H9 (cell line): Measurements from ENCODE around the gene BSN. TPM values are rescaled to one million over a fixed set of nuclear protein-coding genes. Genes with fewer than 3 reads are reported as not detected.

Experiments used
- DNase-seq: peaks from one replicate; pipeline ENCODE4 v3.0.0-alpha.2; 2017
- H2AFZ ChIP-seq: one replicate; pipeline ENCODE4 v1.6.1; 2013; ENCODE audit warnings: mild to moderate bottlenecking, low read length, control low read depth, moderate library complexity
- H2AK5ac ChIP-seq: 2 replicates; pipeline ENCODE4 v1.6.1; 2013; ENCODE audit warnings: low read length, control low read depth, mixed read lengths; ENCODE audit not compliant: insufficient read length
- H2BK120ac ChIP-seq: one replicate; pipeline ENCODE4 v1.6.1; 2013; ENCODE audit warnings: low read depth, mild to moderate bottlenecking, low read length, control low read depth, inconsistent platforms; ENCODE audit not compliant: poor library complexity, severe bottlenecking
- H2BK12ac ChIP-seq: 2 replicates; pipeline ENCODE4 v1.6.1; 2013; ENCODE audit warnings: low read length, control low read depth, mixed read lengths, low read depth; ENCODE audit not compliant: insufficient read length
- H2BK15ac ChIP-seq: 2 replicates; pipeline ENCODE4 v1.6.1; 2013; ENCODE audit warnings: low read depth, low read length, control low read depth
- H2BK20ac ChIP-seq: one replicate; pipeline ENCODE4 v1.6.1; 2013; ENCODE audit warnings: low read depth, mild to moderate bottlenecking, low read length, control low read depth, inconsistent platforms; ENCODE audit not compliant: poor library complexity, severe bottlenecking
- H2BK5ac ChIP-seq: 2 replicates; pipeline ENCODE4 v1.6.1; 2013; ENCODE audit warnings: low read length, control low read depth, mixed read lengths; ENCODE audit not compliant: insufficient read length
- H3K14ac ChIP-seq: 2 replicates; pipeline ENCODE4 v1.6.1; 2013; ENCODE audit warnings: low read length, control low read depth; ENCODE audit not compliant: insufficient read depth
- H3K18ac ChIP-seq: 2 replicates; pipeline ENCODE4 v1.6.1; 2013; ENCODE audit warnings: low read depth, mild to moderate bottlenecking, mixed read lengths, low read length, control low read depth; ENCODE audit not compliant: insufficient read length
- H3K23ac ChIP-seq: 2 replicates; pipeline ENCODE4 v1.6.1; 2013; ENCODE audit warnings: low read length, control low read depth, mixed read lengths, low read depth; ENCODE audit not compliant: insufficient read length
- H3K23me2 ChIP-seq: 2 replicates; pipeline ENCODE4 v1.6.1; 2013; ENCODE audit warnings: low read depth, mild to moderate bottlenecking, mixed read lengths, low read length, control low read depth; ENCODE audit not compliant: insufficient read length, poor library complexity, severe bottlenecking
- H3K27ac ChIP-seq: 2 replicates; pipeline ENCODE4 v1.5.1; 2013; ENCODE audit warnings: low read length, control low read depth, mixed read lengths, low read depth; ENCODE audit not compliant: insufficient read length
- H3K27me3 ChIP-seq: 2 replicates; pipeline ENCODE4 v1.6.1; 2013; ENCODE audit warnings: low read length, control low read depth, inconsistent platforms; ENCODE audit not compliant: insufficient read depth
- H3K4ac ChIP-seq: 2 replicates; pipeline ENCODE4 v1.6.1; 2013; ENCODE audit warnings: low read depth, mild to moderate bottlenecking, control low read depth, inconsistent platforms, low read length, moderate library complexity
- H3K4me1 ChIP-seq: 2 replicates; pipeline ENCODE4 v1.6.1; 2013; ENCODE audit warnings: low read length, control low read depth, inconsistent platforms; ENCODE audit not compliant: insufficient read depth
- H3K4me2 ChIP-seq: 2 replicates; pipeline ENCODE4 v1.6.1; 2013; ENCODE audit warnings: low read length, control low read depth, mixed read lengths; ENCODE audit not compliant: insufficient read length, insufficient read depth
- H3K56ac ChIP-seq: 2 replicates; pipeline ENCODE4 v1.6.1; 2013; ENCODE audit warnings: low read depth, mild to moderate bottlenecking, mixed read lengths, low read length, control low read depth; ENCODE audit not compliant: insufficient read length
- H3K79me1 ChIP-seq: 2 replicates; pipeline ENCODE4 v1.6.1; 2013; ENCODE audit warnings: low read depth, mild to moderate bottlenecking, moderate library complexity, low read length, control low read depth, inconsistent platforms; ENCODE audit not compliant: insufficient read depth, poor library complexity, severe bottlenecking
- H3K79me2 ChIP-seq: 2 replicates; pipeline ENCODE4 v1.6.1; 2013; ENCODE audit warnings: low read length, control low read depth, inconsistent platforms; ENCODE audit not compliant: insufficient read depth
- H3K9ac ChIP-seq: 2 replicates; pipeline ENCODE4 v1.6.1; 2013; ENCODE audit warnings: low read length, control low read depth, mixed read lengths; ENCODE audit not compliant: insufficient read length; ENCODE audit errors: extremely low read depth
- H3K9me3 ChIP-seq: one replicate; pipeline ENCODE4 v1.6.1; 2013; ENCODE audit warnings: low read depth, low read length, inconsistent platforms; ENCODE audit not compliant: control insufficient read depth
- H3T11ph ChIP-seq: one replicate; pipeline ENCODE4 v1.6.1; 2013; ENCODE audit warnings: mild to moderate bottlenecking, low read length, control low read depth, inconsistent platforms
- H4K20me1 ChIP-seq: one replicate; pipeline ENCODE4 v1.6.1; 2013; ENCODE audit not compliant: control insufficient read depth, insufficient read length, insufficient read depth
- H4K5ac ChIP-seq: 2 replicates; pipeline ENCODE4 v1.6.1; 2013; ENCODE audit warnings: low read depth, mild to moderate bottlenecking, mixed read lengths, low read length, control low read depth; ENCODE audit not compliant: insufficient read length
- H4K8ac ChIP-seq: replicated peaks from 2 replicates; pipeline ENCODE4 v1.6.1; 2013; ENCODE audit warnings: low read length, control low read depth, mixed read lengths, low read depth; ENCODE audit not compliant: insufficient read length
- H4K91ac ChIP-seq: 2 replicates; pipeline ENCODE4 v1.6.1; 2013; ENCODE audit warnings: low read depth, mild to moderate bottlenecking, moderate library complexity, mixed read lengths, low read length, control low read depth; ENCODE audit not compliant: insufficient read length
- H3K27ac Mint-ChIP-seq, 3 experiments: 2 replicates in 2 of 3; 3 replicates in 1 of 3; pipeline ENCODE4 v1.8.0; 2020 to 2021; ENCODE audit warnings: mixed read lengths in 3 of 3, mild to moderate bottlenecking in 1 of 3, moderate library complexity in 1 of 3
- H3K27me3 Mint-ChIP-seq: 2 replicates; pipeline ENCODE4 v1.8.0; 2021; ENCODE audit warnings: low read depth, mild to moderate bottlenecking, moderate library complexity, mixed read lengths
- H3K36me3 Mint-ChIP-seq, 3 experiments: 2 replicates in 2 of 3; 3 replicates in 1 of 3; pipeline ENCODE4 v1.8.0; 2020 to 2021; ENCODE audit warnings: low read depth in 3 of 3, mixed read lengths in 3 of 3; ENCODE audit not compliant: insufficient read depth in 1 of 3
- H3K4me1 Mint-ChIP-seq, 2 experiments: 2 replicates each; pipeline ENCODE4 v1.8.0; 2020; ENCODE audit warnings: mixed read lengths in 2 of 2
- H3K4me3 Mint-ChIP-seq, 2 experiments: 2 replicates in 1 of 2; 3 replicates in 1 of 2; pipeline ENCODE4 v1.8.0; 2020 to 2021; ENCODE audit warnings: mild to moderate bottlenecking in 2 of 2, mixed read lengths in 2 of 2, moderate library complexity in 1 of 2
- H3K9me3 Mint-ChIP-seq, 2 experiments: 2 replicates in 1 of 2; 3 replicates in 1 of 2; pipeline ENCODE4 v1.8.0; 2020; ENCODE audit warnings: mild to moderate bottlenecking in 2 of 2, mixed read lengths in 2 of 2, moderate library complexity in 1 of 2
- WGBS: extraction: QIAGEN DNeasy Blood & Tissue Kit; methylation state at CpG from one replicate; pipeline ENCODE4 v1.1.7; 2013; ENCODE audit warnings: missing lambda C conversion rate, low lambda C conversion rate, mixed read lengths; ENCODE audit not compliant: insufficient read length; ENCODE audit errors: extremely low coverage; 5-methylcytosine and 5-hydroxymethylcytosine counted together
- total RNA-seq: library from RNA; stranded (reverse); gene quantifications from 2 replicates; pipeline ENCODE4 v1.2.1, GENCODE V29; 2021
- TF ChIP-seq, protein P1 (sequence below): fragments of 200-600 bp; sonication (generic); conservative IDR thresholded peaks from 3 replicates; pipeline ENCODE4 v1.8.0; 2021; ENCODE audit warnings: antibody characterized with exemption, mild to moderate bottlenecking

The BSN gene
- total RNA-seq, 1 experiment from 2014 or later, result 2.4 TPM

DNA sequence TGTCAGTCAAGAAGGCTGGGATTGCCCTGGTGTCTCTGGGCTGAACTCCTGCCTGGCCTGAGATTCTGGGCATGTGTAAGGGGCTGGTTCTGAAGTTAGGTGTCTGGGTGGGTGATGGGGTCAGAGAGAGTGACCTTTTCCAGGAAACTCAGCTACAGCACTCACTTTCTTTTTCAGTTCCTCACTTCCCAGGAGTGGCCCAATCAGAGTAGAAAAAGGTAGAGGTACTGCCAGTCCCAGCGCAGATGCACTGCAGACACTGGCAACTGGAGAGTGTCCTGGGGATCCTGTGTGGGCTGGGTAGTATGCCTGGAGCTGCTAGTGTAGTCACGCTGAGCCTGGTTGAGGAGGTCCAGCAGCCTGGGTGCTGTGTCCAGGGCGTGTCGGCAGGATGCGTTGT lies 73.4 kb downstream of the BSN start:
- Mint-ChIP-seq H3K36me3 (peaks cover 0 to 10% (median 4%) of the 10 kb centered on the region in 3 experiments; a peak in 5 of 7 replicates), H3K27ac (no peak overlapping the region), H3K27me3 (peaks cover 6% of the 10 kb centered on the region), H3K4me1 (no peaks in the 10 kb centered on the region), H3K9me3 (peaks cover 5 to 12% of the 10 kb centered on the region in 2 experiments; a peak in 3 of 5 replicates), H3K4me3 (no peak overlapping the region)
- Histone ChIP-seq H3K23me2 (no peaks in the 10 kb centered on the region), H4K8ac (no peak overlapping the region), H4K20me1 (no peaks in the 10 kb centered on the region), H3K27me3 (no peaks in the 10 kb centered on the region), H2BK15ac (no peak overlapping the region), H3K4ac (no peak overlapping the region), H4K5ac (no peak overlapping the region), H3K56ac (no peak overlapping the region), H3K27ac (no peak overlapping the region), H2BK20ac (no peak overlapping the region), H3K14ac (no peak overlapping the region), H2AFZ (no peak overlapping the region), H3K9ac (no peak overlapping the region), H3K79me1 (no peaks in the 10 kb centered on the region), H3K18ac (no peak overlapping the region), H3K23ac (no peak overlapping the region), H4K91ac (no peak overlapping the region), H2BK12ac (no peak overlapping the region), H3K4me2 (no peak overlapping the region), H2AK5ac (no peak overlapping the region), H3T11ph (no peak overlapping the region), H2BK5ac (no peak overlapping the region), H3K79me2 (no peaks in the 10 kb centered on the region), H3K4me1 (no peaks in the 10 kb centered on the region), H2BK120ac (no peak overlapping the region), H3K9me3 (no peaks in the 10 kb centered on the region)
- TF ChIP-seq, protein P1, sequence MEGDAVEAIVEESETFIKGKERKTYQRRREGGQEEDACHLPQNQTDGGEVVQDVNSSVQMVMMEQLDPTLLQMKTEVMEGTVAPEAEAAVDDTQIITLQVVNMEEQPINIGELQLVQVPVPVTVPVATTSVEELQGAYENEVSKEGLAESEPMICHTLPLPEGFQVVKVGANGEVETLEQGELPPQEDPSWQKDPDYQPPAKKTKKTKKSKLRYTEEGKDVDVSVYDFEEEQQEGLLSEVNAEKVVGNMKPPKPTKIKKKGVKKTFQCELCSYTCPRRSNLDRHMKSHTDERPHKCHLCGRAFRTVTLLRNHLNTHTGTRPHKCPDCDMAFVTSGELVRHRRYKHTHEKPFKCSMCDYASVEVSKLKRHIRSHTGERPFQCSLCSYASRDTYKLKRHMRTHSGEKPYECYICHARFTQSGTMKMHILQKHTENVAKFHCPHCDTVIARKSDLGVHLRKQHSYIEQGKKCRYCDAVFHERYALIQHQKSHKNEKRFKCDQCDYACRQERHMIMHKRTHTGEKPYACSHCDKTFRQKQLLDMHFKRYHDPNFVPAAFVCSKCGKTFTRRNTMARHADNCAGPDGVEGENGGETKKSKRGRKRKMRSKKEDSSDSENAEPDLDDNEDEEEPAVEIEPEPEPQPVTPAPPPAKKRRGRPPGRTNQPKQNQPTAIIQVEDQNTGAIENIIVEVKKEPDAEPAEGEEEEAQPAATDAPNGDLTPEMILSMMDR, result no peak
- no CpG with 5 or more reads among the region's 5 CpGs for WGBS
- no peak for DNase-seq
